HG03469 (cell line): ENCODE measurements around the gene UACA.
"Not testable (repeated sequence)": the region's sequence is repeated elsewhere in the genome, so short reads cannot be mapped to it uniquely, and the experiment has no call there.

Source experiments
- ATAC-seq: cut with Tn5 transposase; IDR thresholded peaks from one replicate; pipeline ENCODE4 v1.9.1; 2021; ENCODE audit warnings: mild to moderate bottlenecking, moderate library complexity, moderate number of reproducible peaks; ENCODE audit not compliant: unreplicated experiment

The UACA gene

DNA sequence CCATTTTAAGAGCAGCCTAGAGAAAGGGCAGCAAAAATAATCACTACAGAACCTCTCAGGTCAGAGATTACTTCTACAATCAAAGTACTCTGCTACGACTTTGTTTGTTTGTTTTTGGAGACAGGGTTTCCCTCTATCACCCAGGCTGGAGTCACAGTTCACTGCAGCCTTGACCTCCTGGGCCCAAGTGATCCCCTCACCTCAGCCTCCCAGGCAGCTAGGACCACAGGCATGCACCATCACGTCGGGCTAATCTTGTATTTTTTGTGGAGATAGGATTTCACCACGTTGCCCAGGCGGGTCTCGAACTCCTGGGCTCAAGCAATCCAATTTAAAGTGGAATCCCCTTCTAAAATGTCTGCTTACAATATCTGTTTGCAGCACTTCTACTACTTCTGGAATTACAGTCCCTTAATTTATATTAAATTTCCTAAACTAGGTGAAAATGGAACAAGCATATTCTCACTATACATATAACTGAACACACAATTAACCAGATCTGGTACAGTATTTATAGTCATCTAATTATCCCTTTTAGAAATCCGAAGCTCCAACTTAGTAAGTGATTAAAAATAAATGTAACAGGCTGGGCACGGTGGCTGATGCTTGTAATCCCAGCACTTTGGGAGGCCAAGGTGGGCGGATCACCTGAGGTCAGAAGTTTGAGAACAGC is 4.4 kb downstream of the UACA start:
- no peak for ATAC-seq

DNA sequence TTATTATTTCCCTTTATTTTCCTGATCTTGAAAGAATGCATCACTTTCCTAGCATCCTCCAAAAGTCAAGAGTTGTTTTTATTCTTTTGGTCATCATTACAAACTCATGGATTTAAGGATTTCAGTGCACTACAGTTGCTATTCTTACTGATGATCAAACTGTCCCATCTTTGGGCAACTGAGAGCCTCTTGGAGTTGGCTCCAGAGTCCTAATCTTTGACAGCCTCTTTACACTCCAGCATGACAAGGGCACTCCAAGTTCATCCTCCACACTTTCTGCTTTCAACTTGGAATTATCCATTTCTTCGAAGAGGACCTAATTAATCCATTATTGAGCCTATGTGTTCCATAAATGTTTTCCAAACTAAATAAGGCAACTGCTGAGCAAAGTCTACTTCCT is 5.7 kb downstream of the UACA start:
- ATAC-seq, result no peak

DNA sequence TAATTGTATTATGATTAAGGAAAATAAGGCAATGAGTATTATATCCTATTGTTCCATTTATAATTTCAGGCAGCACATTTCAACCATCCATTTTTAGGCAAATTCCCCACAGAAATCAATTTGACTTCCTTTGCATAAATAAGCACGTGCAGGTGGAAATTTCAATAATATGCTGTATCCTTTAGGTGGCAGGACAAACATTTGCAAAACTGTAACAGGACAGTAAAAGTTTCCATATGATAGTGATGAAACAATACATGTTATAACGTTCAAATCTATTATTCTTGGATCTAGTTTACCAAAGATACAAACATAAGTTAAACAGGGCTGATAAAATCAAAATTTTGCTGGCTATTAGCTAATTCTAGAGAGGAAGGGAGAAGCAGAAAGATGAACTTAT is 8.5 kb downstream of the UACA start:
- no peak for ATAC-seq

DNA sequence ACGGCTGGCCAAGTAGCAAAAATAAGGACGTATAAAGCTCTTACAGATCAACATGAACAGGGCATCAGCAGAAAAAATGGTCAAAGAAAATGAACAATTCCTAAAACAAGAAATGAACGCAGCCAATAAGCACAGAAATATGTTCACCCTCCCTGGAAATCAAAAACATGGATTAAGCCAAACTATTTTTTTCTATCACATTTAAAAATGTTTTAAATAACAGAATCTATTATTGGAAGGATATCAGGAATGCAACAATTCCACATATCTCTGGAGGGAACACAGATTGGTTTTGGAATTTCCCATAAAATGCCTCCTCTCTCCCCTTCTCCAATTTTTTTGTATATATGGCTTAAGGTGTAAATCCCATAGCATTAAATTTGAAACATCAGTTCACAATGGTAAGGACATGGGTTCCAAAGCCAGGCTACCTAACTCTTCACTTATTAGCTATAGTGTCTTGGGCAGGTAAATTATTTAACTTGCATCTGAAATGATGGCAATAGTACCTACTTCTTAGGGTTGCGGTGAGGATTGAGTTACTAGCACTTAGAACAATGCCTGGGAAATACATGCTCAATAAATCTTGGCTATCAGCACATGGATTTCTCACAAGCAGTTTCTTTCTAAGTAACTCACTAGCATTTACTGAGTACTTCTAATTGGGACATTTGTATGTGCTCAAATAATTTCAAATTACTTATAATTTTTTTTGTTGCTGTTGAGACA is 10.1 kb downstream of the UACA start:
- no peak for ATAC-seq

DNA sequence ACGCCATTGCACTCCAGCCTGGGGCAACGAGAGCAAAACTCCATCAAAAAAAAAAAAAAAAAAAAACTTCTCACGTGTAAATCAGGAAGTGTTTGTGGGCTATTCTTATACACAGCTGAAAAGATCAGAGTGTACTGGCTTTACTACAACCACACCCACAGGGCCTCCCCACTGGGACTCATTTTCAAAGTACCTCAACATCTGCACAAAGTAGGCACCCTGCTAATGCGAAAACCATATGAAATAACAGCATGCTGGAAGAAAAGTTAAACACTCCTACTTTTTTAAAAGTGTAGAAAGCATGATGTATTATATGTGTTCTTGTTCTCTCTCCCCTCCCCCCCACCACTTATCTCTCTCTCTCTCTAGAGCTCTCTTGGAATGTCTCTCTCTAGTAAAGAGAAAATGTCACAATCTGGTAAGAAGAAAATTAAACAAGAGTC is 11.1 kb downstream of the UACA start:
- ATAC-seq, result no peak

DNA sequence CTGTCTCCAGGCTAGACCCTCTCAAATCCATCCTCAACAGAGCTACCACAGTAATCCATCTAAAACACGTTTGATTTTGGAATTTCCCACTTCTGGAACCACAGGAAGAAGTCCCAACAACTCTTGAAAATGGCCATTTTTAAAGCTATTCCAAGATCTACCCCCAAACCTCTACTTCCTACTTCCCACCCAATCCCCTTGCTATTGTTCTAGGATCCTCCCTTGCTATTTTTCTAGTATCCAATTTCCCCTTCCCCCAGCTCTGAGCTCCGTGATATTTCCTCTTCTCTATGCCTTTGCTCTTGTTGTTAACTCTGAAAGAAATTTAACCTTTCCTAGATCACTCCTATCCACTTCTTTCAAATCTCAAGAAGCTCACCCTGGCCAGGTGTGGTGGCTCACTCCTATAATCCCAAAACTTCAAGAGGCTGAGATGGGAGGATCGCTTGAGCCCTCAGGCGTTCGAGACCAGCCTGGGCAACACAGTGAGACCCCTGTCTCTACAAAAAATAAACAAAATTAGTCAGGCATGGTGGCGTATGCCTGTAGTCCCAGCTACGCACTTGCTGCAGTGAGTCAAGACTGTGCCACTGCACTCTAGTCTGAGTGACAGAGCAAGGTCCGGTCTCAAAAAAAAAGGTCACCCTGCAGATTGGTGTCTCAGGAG is 13.0 kb downstream of the UACA start:
- ATAC-seq, result no peak

DNA sequence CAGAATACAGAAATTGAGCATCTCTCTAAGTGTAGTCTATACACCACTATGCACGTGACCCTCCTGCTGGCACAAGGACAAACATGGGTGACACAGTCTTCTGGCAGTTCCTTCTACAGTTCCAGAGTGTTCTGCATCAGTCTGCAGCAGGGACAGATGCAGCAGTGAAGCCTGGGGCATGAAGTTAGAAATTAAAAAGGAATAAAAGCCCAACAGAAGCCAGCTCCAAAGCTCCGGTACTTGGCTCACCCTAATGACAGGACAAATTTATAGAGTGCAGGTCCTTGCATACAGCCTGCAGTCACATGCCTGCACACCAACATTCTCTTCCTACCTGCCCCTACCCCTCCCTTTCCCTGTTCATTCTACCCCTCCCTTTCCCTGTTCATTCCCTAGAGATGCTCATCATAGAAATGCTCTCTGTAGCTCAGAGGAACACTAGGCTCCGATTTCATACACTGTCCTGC is 15.0 kb downstream of the UACA start:
- no peak for ATAC-seq

DNA sequence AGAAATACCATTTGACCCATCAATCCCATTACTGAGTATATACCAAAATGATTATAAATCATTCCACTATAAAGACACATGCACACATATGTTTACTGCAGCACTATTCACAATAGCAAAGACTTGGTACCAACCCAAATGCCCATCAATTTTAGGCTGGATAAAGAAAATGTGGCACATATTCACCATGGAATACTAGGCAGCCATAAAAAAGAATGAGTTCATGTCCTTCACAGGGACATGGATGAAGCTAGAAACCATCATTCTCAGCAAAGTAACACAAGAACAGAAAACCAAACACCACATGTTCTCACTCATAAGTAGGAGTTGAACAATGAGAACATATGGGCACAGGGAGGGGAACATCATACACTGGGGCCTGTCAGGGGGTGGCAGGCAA is 16.8 kb downstream of the UACA start:
- not testable (repeated sequence) for ATAC-seq

DNA sequence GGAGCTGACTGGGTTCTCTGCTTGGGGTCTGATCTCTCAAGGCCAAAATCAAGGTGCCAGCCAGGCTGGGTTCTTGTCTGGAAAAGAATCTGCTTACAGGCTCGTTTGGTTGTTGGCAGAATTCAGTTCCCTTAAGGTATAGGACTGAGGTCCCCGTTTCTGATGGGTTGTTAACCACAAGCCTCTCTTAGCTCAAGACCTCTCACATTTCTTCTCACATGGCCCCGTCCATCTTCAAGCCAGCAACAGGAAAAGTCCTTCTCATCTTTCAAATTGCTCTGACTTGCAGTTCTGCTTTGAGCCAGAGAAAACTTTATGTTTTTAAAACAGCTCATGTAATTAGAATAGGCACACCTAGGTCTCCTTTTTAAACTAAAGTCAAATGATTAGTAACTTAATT is 20.4 kb downstream of the UACA start:
- no peak for ATAC-seq

DNA sequence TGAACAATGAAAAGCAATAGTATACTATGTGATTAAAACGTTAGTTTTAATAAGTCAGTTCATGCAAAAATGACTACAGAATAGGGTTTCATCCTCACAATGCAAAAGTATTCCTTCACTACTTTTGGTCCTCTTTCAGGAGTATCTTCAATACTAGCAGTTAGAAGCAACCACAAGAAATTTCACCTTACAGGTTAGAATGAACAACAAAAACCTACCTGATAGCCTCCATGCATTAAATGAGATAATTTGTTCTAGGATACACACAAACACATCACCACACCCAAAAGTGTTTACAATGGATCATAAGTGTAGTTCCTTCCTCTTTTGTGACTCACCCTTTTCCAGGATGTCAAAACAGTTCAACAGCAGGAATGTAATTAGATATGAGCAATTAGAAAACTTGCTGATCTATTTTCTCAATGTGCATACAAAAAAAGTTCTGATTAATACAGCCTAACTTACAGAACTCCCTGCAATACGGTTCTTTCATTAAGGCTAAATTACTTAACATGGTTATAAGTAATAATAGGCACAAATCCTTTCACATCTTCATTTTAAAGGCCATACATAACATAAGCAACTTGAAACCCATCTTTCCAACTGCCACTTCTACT is 21.6 kb downstream of the UACA start:
- ATAC-seq, result no peak

DNA sequence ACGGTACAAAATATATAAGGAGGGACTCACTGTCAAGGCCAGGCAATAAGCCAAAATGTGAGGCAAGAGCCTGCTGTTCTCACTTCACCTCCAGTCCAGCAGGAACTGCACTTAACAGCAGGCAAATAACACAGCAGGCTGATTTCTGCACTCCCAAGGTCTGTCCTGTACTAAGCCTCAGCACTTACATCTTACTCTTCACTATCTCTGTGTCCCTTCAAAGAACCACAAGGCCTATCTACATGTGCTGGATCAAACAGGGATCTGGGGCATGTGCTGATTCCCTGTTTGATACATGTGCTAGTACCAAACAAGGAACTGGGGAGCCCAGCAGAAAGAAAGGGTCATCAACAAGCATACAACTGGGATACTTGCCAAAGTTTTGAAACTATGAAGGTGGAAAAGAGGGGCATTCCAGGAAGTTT is 22.2 kb downstream of the UACA start:
- no peak for ATAC-seq

DNA sequence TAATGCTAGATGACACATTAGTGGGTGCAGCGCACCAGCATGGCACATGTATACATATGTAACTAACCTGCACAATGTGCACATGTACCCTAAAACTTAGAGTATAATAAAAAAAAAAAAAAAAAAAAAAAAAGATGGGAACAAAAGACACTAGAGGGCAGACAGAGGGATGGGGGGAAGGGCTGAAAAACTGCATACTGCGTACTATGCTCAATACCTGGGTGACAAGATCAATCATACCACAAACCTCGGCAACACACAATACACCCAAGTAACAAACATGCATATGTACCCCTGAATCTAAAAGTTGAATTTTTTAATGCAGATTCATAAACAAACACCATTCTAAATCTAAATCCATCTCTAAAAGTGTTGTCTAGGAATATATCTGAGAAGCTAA is 28.3 kb downstream of the UACA start:
- not testable (repeated sequence) for ATAC-seq

DNA sequence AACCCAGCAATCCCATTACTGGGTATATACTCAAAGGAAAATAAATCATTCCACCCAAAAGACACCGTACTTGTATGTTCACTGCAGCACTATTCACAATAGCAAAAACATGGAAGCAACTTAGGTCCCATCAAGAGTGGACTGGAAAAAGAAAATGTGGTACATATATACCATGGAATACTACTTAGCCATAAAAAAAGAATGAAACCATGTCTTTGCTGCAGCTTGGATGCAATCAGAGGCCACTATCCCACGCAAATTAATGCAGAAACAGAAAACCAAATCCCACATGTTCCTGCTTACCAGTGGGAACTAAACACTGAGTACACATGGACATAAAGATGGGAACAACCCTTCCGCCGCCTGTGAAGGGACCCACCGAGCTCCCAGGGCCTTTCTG is 34.2 kb downstream of the UACA start:
- ATAC-seq, result no peak

DNA sequence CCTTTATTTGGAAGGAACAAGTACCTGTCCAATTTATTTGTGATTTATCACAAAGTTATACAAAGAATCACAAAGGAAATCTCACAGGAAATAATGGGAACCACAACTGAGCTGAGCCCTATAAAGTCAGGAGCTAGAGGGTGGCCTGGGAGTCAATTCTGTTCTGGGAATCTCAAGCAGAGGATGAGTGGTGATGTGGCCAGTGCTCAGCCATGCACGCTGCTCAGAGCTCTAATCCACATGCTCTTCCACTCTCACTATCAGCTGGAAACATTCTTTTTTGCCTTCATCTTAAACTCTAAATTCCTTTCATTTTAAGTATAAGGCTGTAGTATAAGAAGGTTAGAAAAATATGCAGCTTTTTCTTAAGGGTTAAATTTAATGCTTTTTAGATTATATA is 36.6 kb downstream of the UACA start:
- ATAC-seq, result no peak

DNA sequence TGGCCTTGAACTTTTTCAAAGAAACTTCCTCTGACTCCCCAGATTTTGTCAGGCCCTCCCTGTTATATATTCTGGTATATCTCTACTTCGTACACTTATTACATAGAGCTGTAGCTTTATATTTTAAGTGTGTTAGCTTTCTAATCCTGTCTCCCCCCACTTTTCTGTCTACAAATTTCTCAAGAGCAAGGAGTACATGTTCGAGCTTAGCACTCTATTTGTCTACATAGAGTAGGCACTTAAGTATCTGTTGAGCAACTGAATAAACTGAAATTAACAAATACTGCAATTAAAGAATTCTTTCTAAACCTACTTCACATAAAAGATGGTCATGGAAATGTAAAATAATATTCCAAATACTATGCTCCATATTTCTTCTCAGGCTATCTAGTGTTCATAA is 39.4 kb downstream of the UACA start:
- no peak for ATAC-seq

DNA sequence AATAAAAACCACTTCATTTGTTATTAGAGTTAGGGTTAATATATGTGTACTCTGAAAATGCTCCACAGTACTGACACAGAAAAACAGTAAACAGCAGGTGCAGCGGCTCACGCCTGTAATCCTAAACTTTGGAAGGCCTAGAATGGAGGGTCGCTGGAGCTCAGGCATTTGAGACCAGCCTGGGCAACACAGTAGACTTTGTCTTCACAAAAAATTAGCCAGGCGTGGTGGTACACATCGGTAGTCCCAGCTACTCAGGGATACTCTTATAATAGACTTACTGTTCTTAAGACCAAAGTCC is 40.3 kb downstream of the UACA start:
- ATAC-seq, result no peak

DNA sequence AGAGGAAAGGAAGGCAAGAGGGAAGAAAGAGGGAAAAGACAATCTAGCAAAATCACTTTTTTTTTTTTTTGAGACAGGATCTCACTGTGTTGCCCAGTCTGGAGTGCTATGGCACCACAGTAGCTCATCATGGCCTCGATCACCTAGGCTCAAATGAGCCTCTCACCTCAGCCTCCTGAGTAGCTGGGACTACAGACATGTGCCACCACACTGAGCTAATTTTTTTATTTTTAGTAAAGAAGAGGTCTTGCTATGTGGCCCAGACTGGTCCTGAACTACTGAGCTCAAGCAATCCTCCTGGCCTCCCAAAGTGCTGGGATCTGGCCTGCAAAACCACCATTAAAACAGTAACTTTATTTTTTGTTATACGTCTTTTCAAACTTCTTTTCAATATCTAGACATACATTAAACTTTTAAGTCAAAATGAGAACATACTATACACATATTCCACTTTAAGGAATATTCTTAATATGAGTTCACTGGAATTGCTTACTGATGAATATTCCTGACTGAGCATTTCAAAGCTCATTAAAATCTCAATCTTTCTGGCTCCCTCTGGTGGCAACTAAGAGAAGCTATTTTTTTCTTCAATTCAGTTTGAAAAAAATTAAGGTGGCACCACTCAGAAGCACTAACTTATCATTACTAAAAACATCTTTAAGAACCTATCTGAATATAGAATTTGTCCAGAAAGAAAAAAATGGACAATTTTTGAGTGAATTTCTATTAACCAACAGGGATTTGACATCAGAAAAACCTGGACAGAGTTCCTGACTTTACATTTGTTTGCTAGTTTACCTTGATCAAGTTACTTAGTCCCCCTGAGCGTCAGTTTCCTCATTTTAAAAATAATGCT is 40.9 kb downstream of the UACA start:
- ATAC-seq, result no peak

DNA sequence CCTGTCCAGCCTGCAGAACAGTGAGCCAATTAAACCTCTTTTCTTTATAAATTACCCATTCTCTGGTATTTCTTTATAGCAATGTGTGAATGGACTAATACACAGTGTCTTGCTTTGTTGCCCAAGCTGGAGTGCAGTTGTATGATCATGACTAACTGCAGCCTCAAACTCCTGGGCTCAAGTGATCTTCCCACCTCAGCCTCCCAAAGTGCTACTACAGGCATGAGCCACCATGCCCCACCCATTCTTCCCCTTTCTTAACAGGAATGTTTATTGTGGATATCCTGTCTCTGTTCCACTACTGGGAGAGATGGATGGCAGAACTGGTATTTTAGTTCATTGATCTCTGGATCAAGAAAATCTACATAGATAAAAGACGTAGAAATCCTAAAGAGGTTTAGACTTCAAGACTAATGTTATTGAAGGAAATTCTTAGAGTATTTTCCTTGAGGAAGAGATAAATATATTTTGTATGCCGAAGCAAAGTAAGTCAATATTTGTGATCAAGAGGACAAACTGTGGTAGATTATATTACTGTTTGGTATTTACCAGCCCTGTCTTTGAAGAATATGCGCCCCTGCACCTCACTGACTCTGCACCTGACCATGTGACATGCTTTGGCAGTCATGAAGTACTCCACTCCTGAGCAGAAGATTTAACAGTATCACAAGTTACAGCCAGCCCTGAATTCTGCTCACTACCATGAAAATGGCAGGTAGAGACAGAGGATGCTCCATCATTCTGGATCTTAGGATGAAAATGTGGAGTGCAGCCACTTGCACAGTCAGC is 42.9 kb downstream of the UACA start:
- ATAC-seq, result no peak

DNA sequence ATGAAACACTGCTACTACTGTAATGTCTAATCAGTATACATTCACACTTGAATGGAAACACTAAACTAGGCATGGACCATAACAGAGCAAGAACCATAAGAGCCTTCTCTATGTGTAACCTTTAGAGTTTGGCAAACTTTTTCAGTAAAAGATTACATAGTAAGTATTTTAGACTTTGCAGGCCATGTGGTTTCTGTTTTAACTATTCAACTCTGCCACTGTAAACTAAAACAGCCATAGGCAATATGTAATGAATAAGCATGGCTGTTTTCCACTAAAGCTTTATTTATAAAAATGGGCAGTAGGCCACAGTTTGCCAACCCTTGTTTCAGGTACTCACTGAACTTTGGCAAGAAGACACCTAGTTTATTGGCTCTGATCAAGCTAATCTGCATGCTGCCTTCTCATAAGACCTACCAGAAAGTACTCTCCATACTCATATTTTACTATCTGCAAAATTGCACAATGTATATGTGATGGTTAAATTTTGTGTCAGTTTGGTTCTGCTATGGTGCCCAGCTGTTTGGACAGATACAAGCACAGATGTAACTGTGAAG is 46.0 kb downstream of the UACA start:
- ATAC-seq, result no peak
